H1 (cell line): Measurements from ENCODE around the gene CORT. TPM values are rescaled to one million over a fixed set of nuclear protein-coding genes. Genes with fewer than 3 reads are reported as not detected.

Experiments used
- CTCF ChIA-PET: fragments of 300-600 bp; sonication (Branson Sonifier 250); formaldehyde crosslinking; loops from one replicate; lab custom pipeline; 2021; ENCODE audit not compliant: partially characterized antibody; lab: Charles Lee
- POLR2A ChIA-PET: fragments of 300-600 bp; sonication (Branson Sonifier 250); formaldehyde crosslinking; loops from one replicate; lab custom pipeline; 2021; ENCODE audit warnings: inconsistent platforms; ENCODE audit not compliant: partially characterized antibody; lab: Charles Lee
- DNase-seq, 2 experiments: peaks; one replicate each; pipeline versions ENCODE4 v3.0.0 to v3.0.0-alpha.2; 2010 to 2022; ENCODE audit warnings: low spot score in 2 of 2, low read depth in 1 of 2, mixed read lengths in 1 of 2
- FAIRE-seq: peaks from 2 replicates; lab custom pipeline; 2011; peaks lifted over from hg19 to GRCh38; lab: Jason Lieb, UNC
- H2AFZ ChIP-seq: 2 replicates; pipeline ENCODE4 v1.8.1; 2012; ENCODE audit warnings: low read length, inconsistent platforms
- H2AK5ac ChIP-seq: 2 replicates; pipeline ENCODE4 v1.6.1; 2013; ENCODE audit warnings: low read depth, low read length
- H2BK120ac ChIP-seq: replicated peaks from 2 replicates; pipeline ENCODE3; 2013; ENCODE audit warnings: low read depth, low read length, inconsistent platforms
- H2BK12ac ChIP-seq: 2 replicates; pipeline ENCODE4 v1.6.1; 2013; ENCODE audit warnings: low read depth, low read length
- H2BK15ac ChIP-seq: 2 replicates; pipeline ENCODE4 v1.6.1; 2013; ENCODE audit warnings: low read length
- H2BK20ac ChIP-seq: 2 replicates; pipeline ENCODE4 v1.6.1; 2013; ENCODE audit warnings: low read length
- H2BK5ac ChIP-seq: 2 replicates; pipeline ENCODE4 v1.6.1; 2013; ENCODE audit warnings: low read depth, low read length
- H3K14ac ChIP-seq: 2 replicates; pipeline ENCODE4 v1.6.1; 2013; ENCODE audit warnings: inconsistent platforms; ENCODE audit not compliant: insufficient read length
- H3K18ac ChIP-seq: 2 replicates; pipeline ENCODE4 v1.6.1; 2013; ENCODE audit warnings: low read length; ENCODE audit errors: extremely low read depth
- H3K23ac ChIP-seq: 2 replicates; pipeline ENCODE4 v1.6.1; 2013; ENCODE audit warnings: inconsistent platforms; ENCODE audit not compliant: insufficient read length
- H3K23me2 ChIP-seq: 2 replicates; pipeline ENCODE4 v1.6.1; 2013; ENCODE audit warnings: low read depth, low read length
- H3K27ac ChIP-seq: 2 replicates; pipeline ENCODE4 v1.6.1; 2011; ENCODE audit warnings: low read depth, low read length, inconsistent platforms
- H3K27me3 ChIP-seq, 4 experiments: replicated peaks in 1 of 4; 1 replicate in 1 of 4; 2 replicates in 3 of 4; pipeline versions ENCODE4 v1.6.1 to v1.8.1; 2011 to 2013; ENCODE audit warnings: low read length in 3 of 4, mild to moderate bottlenecking in 3 of 4, inconsistent platforms in 2 of 4, mixed read lengths in 2 of 4, moderate library complexity in 1 of 4; ENCODE audit not compliant: control insufficient read depth in 3 of 4, insufficient read depth in 3 of 4; ENCODE audit errors: extremely low read depth in 1 of 4
- H3K36me3 ChIP-seq, 4 experiments: 2 replicates each; pipeline versions ENCODE4 v1.6.1 to v1.8.1; 2011 to 2013; ENCODE audit warnings: mild to moderate bottlenecking in 4 of 4, low read length in 3 of 4, moderate library complexity in 2 of 4, control low read depth in 1 of 4, inconsistent platforms in 1 of 4; ENCODE audit not compliant: insufficient read depth in 4 of 4, control insufficient read depth in 2 of 4
- H3K4ac ChIP-seq: replicated peaks from 2 replicates; pipeline ENCODE3; 2013; ENCODE audit warnings: low read length, low read depth, mixed read lengths, inconsistent platforms; ENCODE audit not compliant: insufficient read length
- H3K4me1 ChIP-seq, 4 experiments: replicated peaks in 1 of 4; 1 replicate in 1 of 4; 2 replicates in 3 of 4; pipeline versions ENCODE4 v1.6.1 to v1.8.1; 2011 to 2013; ENCODE audit warnings: low read length in 3 of 4, inconsistent platforms in 2 of 4, mixed read lengths in 1 of 4; ENCODE audit not compliant: insufficient read depth in 4 of 4, control insufficient read depth in 3 of 4
- H3K4me2 ChIP-seq, 2 experiments: 2 replicates each; pipeline versions ENCODE4 v1.6.1 to v1.8.1; 2011 to 2013; ENCODE audit warnings: low read depth in 2 of 2, low read length in 2 of 2, control low read depth in 1 of 2, inconsistent platforms in 1 of 2, mild to moderate bottlenecking in 1 of 2; ENCODE audit not compliant: insufficient read depth in 1 of 2
- H3K4me3 ChIP-seq, 4 experiments: fragments of 200-600, 300-600 bp in 1 of 4; sonication (generic), shearing (Covaris generic), sonication (Bioruptor Twin) in 1 of 4; 2 replicates each; pipeline versions ENCODE4 v1.5.1 to v1.8.1; 2011 to 2016; ENCODE audit warnings: low read length in 4 of 4, low read depth in 3 of 4, control low read depth in 2 of 4, inconsistent platforms in 2 of 4, mild to moderate bottlenecking in 2 of 4, mixed read lengths in 1 of 4, moderate library complexity in 1 of 4; ENCODE audit not compliant: insufficient read depth in 2 of 4; ENCODE audit errors: extremely low read depth in 1 of 4
- H3K56ac ChIP-seq: replicated peaks from 2 replicates; pipeline ENCODE3; 2013; ENCODE audit warnings: low read depth, mild to moderate bottlenecking, mixed read lengths, low read length, inconsistent platforms; ENCODE audit not compliant: insufficient read length
- H3K79me1 ChIP-seq: 2 replicates; pipeline ENCODE4 v1.6.1; 2013; ENCODE audit warnings: low read depth, low read length, control low read depth
- H3K79me2 ChIP-seq, 2 experiments: 2 replicates each; pipeline versions ENCODE4 v1.6.1 to v1.8.1; 2012 to 2013; ENCODE audit warnings: low read length in 2 of 2, mild to moderate bottlenecking in 2 of 2, inconsistent platforms in 1 of 2; ENCODE audit not compliant: insufficient read depth in 2 of 2, control insufficient read depth in 1 of 2
- H3K9ac ChIP-seq, 4 experiments: replicated peaks in 1 of 4; 1 replicate in 1 of 4; 2 replicates in 3 of 4; pipeline versions ENCODE4 v1.6.1 to v1.8.1; 2011 to 2013; ENCODE audit warnings: low read depth in 3 of 4, low read length in 3 of 4, control low read depth in 2 of 4, mild to moderate bottlenecking in 2 of 4, moderate library complexity in 2 of 4, inconsistent platforms in 1 of 4; ENCODE audit errors: extremely low read depth in 1 of 4
- H3K9me3 ChIP-seq, 2 experiments: 2 replicates each; pipeline versions ENCODE4 v1.6.1 to v1.8.1; 2012 to 2013; ENCODE audit warnings: mild to moderate bottlenecking in 2 of 2, moderate library complexity in 2 of 2, control low read depth in 1 of 2, inconsistent platforms in 1 of 2, low read depth in 1 of 2, low read length in 1 of 2, mixed read lengths in 1 of 2; ENCODE audit not compliant: insufficient read depth in 2 of 2
- H4K20me1 ChIP-seq, 2 experiments: replicated peaks in 1 of 2; 2 replicates each; pipeline versions ENCODE3 to v1.8.1; 2011 to 2013; ENCODE audit warnings: inconsistent platforms in 2 of 2, low read length in 2 of 2, mild to moderate bottlenecking in 1 of 2; ENCODE audit not compliant: insufficient read depth in 2 of 2, control insufficient read depth in 1 of 2
- H4K5ac ChIP-seq: 2 replicates; pipeline ENCODE4 v1.6.1; 2013; ENCODE audit warnings: low read length, low read depth, mixed read lengths, inconsistent platforms; ENCODE audit not compliant: insufficient read length
- H4K8ac ChIP-seq: 2 replicates; pipeline ENCODE4 v1.8.0; 2013; ENCODE audit warnings: mild to moderate bottlenecking, moderate library complexity, low read length, inconsistent platforms; ENCODE audit not compliant: insufficient read depth; ENCODE audit errors: extremely low read depth
- H4K91ac ChIP-seq: replicated peaks from 2 replicates; pipeline ENCODE3; 2013; ENCODE audit warnings: low read length, mixed read lengths, inconsistent platforms; ENCODE audit not compliant: insufficient read length
- BACH1 ChIP-seq: IDR thresholded peaks from 2 replicates; pipeline ENCODE4 v1.6.1; 2012; ENCODE audit warnings: low read length, improper control_type of control experiment
- BRCA1 ChIP-seq: IDR thresholded peaks from 2 replicates; pipeline ENCODE4 v1.6.1; 2012; ENCODE audit warnings: low read depth, low read length, improper control_type of control experiment
- CREB1 ChIP-seq: IDR thresholded peaks from 2 replicates; pipeline ENCODE4 v1.6.1; 2012; ENCODE audit warnings: inconsistent platforms
- CTCF ChIP-seq, 3 experiments: IDR thresholded peaks; 1 replicate in 2 of 3; 2 replicates in 1 of 3; pipeline versions ENCODE4 v1.5.1 to v1.6.1; 2011; ENCODE audit warnings: low read length in 3 of 3, mild to moderate bottlenecking in 3 of 3, inconsistent platforms in 2 of 3, low read depth in 1 of 3, moderate library complexity in 1 of 3; ENCODE audit not compliant: insufficient read depth in 1 of 3; ENCODE audit errors: control extremely low read depth in 1 of 3
- EZH2 ChIP-seq: fragments of 200-600 bp; sonication (generic); IDR thresholded peaks from 2 replicates; pipeline ENCODE4 v1.7.1; 2012; ENCODE audit warnings: low read depth, mild to moderate bottlenecking, moderate library complexity, low read length, inconsistent platforms; ENCODE audit not compliant: severe bottlenecking
- JUND ChIP-seq: IDR thresholded peaks from 2 replicates; pipeline ENCODE4 v1.6.1; 2011; ENCODE audit warnings: mild to moderate bottlenecking, improper control_type of control experiment, low read length
- POLR2AphosphoS5 ChIP-seq: IDR thresholded peaks from 2 replicates; pipeline ENCODE4 v1.6.1; 2011; ENCODE audit warnings: low read depth, low read length
- RBBP5 ChIP-seq: IDR thresholded peaks from 2 replicates; pipeline ENCODE4 v1.7.1; 2012; ENCODE audit warnings: low read depth, mild to moderate bottlenecking, inconsistent platforms, low read length, moderate library complexity, borderline replicate concordance
- SAP30 ChIP-seq: fragments of 300-600 bp; sonication (generic); IDR thresholded peaks from 2 replicates; pipeline ENCODE4 v1.7.1; 2012; ENCODE audit warnings: low read length, moderate library complexity, mild to moderate bottlenecking, inconsistent platforms; ENCODE audit not compliant: insufficient read depth, insufficient replicate concordance
- SIN3A ChIP-seq, 2 experiments: IDR thresholded peaks in 1 of 2; conservative IDR thresholded peaks in 1 of 2; 2 replicates each; pipeline ENCODE4 v1.6.1; 2011 to 2012; ENCODE audit warnings: low read length in 2 of 2, improper control_type of control experiment in 1 of 2, low read depth in 1 of 2, mild to moderate bottlenecking in 1 of 2
- WGBS, 2 experiments: shearing (Covaris generic) in 1 of 2; methylation state at CpG; one replicate each; pipeline versions ENCODE4 v1.1.6 to v1.1.7; 2013 to 2015; ENCODE audit warnings: low lambda C conversion rate in 2 of 2, mixed read lengths in 2 of 2, inconsistent platforms in 1 of 2, low coverage in 1 of 2, missing lambda C conversion rate in 1 of 2; ENCODE audit not compliant: insufficient replicate concordance in 2 of 2, insufficient coverage in 1 of 2, insufficient read length in 1 of 2; ENCODE audit errors: extremely low coverage in 1 of 2, missing lambda C conversion rate in 1 of 2; 5-methylcytosine and 5-hydroxymethylcytosine counted together
- polyA plus RNA-seq, 7 experiments: library from polyadenylated mRNA; depleted of rRNA in 3 of 7; stranded (reverse) in 5 of 7; unstranded in 2 of 7; fragments of >200 nt in 5 of 7; fragments of 200-250 nt in 2 of 7; gene quantifications; 1 replicate in 5 of 7; 2 replicates in 1 of 7; 4 replicates in 1 of 7; pipeline versions ENCODE4 v1.2.1 to v1.2.3, GENCODE V29; 2011 to 2013; ENCODE audit warnings: missing spikeins in 2 of 7, mixed read lengths in 2 of 7
- total RNA-seq: library from RNA; stranded (reverse); fragmentation: NEBNext Ultra II Directional; extraction: Animal tissue kit (Norgen Biotek cat#: 25700); gene quantifications from 2 replicates; pipeline ENCODE4 v1.2.1, GENCODE V29; 2021

Gene CORT
- total and polyA plus RNA-seq, 2 of the 8 experiments (the other 6 are each of a cell fraction or from before 2014, with no cell fraction given) = 0.15 to 0.30 TPM

GRCh38 chr1:10473145-10473765 is 23.4 kb downstream of the CORT start:
- peaks cover 4 to 37% of the 10 kb centered on the region in 2 experiments; a peak in 3 of 4 replicates for H3K79me2 ChIP-seq
- no peak overlapping the region for H2BK20ac ChIP-seq
- H4K5ac ChIP-seq = no peak overlapping the region
- peak overlapping the region in 1 of 2 experiments; percentile 80; a peak in 2 of 4 replicates for H3K4me2 ChIP-seq
- no peak overlapping the region for H3K18ac ChIP-seq
- no peaks in the 10 kb centered on the region for H3K27me3 ChIP-seq
- no peak overlapping the region for H2BK5ac ChIP-seq
- no peaks in the 10 kb centered on the region; a peak in 3 of 7 replicates for H3K4me1 ChIP-seq
- CTCF ChIA-PET = no interaction called here
- H3K4me3 ChIP-seq = peak overlapping the region in 1 of 4 experiments; percentile 83; a peak in 2 of 8 replicates
- H2BK12ac ChIP-seq = no peak overlapping the region
- no peak overlapping the region for H2AK5ac ChIP-seq
- H2AFZ ChIP-seq = peak overlapping the region; percentile 99; the same call in 1 of the 2 replicates
- H3K56ac ChIP-seq = no peak overlapping the region
- H2BK15ac ChIP-seq = no peak overlapping the region
- H3K36me3 ChIP-seq = peaks cover 2 to 13% (median 11%) of the 10 kb centered on the region in 4 experiments; a peak in 6 of 8 replicates
- no peak overlapping the region for H3K9ac ChIP-seq
- H3K79me1 ChIP-seq = 0 out of 2 replicates have a peak, but pooled peaks cover 5% of the 10 kb centered on the region
- no peaks in the 10 kb centered on the region for H3K9me3 ChIP-seq
- no peak overlapping the region for H3K27ac ChIP-seq
- FAIRE-seq = no peak
- H4K8ac ChIP-seq = no peak overlapping the region
- H4K91ac ChIP-seq = no peak overlapping the region
- H2BK120ac ChIP-seq = no peak overlapping the region
- H3K23me2 ChIP-seq = peaks cover 9% of the 10 kb centered on the region
- H3K14ac ChIP-seq = no peak overlapping the region
- DNase-seq = no peak
- no peak overlapping the region for H3K23ac ChIP-seq
- H3K4ac ChIP-seq = no peak overlapping the region
- peaks cover 2 to 7% of the 10 kb centered on the region in 2 experiments for H4K20me1 ChIP-seq
- 87% methylated on average over 23 of the region's 23 CpGs; no CpG with 5 or more reads in 1 of the 2 experiments for WGBS, 2 experiments
- POLR2A ChIA-PET = interaction anchor here (0.6 to 5.1 kb wide), 7 partner anchors 17 to 77 kb away, joined by 3 to 67 read pairs (median 4); partner anchors contain the start of genes CENPS, CORT and PGD
- TF ChIP-seq EZH2 (no peak), CTCF (IDR thresholded peaks at IDR 0.05; ENCODE audit: control extremely low read depth in 1 of 3, insufficient read depth in 1 of 3, low read depth in 1 of 3, low read length in 3 of 3) (no peak), BACH1 (no peak), SAP30 (no peak), RBBP5 (no peak), BRCA1 (no peak), CREB1 (no peak), JUND (no peak), POLR2AphosphoS5 (no peak), SIN3A (conservative IDR thresholded peaks at IDR 0.05 in 1 of 2, IDR thresholded peaks at IDR 0.05 in 1 of 2; ENCODE audit: low read depth in 1 of 2, low read length in 2 of 2) (no peak)
